K562 (cell line): ENCODE data around the gene SHFL. TPM values are rescaled to one million over a fixed set of nuclear protein-coding genes. Genes with fewer than 3 reads are reported as not detected.

ENCODE experiments used
- CCAR2 ChIP-seq: fragments of 200-400 bp; formaldehyde crosslinking; IDR thresholded peaks from 2 replicates; pipeline ENCODE4 v1.6.1; 2017; ENCODE audit warnings: mild to moderate bottlenecking, low read depth, low read length
- EWSR1 ChIP-seq: fragments of 450-650 bp; IDR thresholded peaks from 2 replicates; pipeline ENCODE4 v1.6.1; 2018; ENCODE audit warnings: borderline replicate concordance, mild to moderate bottlenecking, low read depth, moderate library complexity; ENCODE audit not compliant: partially characterized antibody
- FIP1L1 ChIP-seq: fragments of 200-400 bp; formaldehyde crosslinking; IDR thresholded peaks from 2 replicates; pipeline ENCODE4 v1.6.1; 2018; ENCODE audit warnings: mild to moderate bottlenecking, low read depth, low read length; ENCODE audit not compliant: poor library complexity, severe bottlenecking
- FOXJ3 ChIP-seq: sonication (generic); formaldehyde crosslinking; IDR thresholded peaks from 2 replicates; pipeline ENCODE4 v1.4.0; 2020; ENCODE audit warnings: mild to moderate bottlenecking, missing genetic modification reagents
- FOXM1 ChIP-seq, 2 experiments: fragments of 450-650 bp in 1 of 2; sonication (generic) in 1 of 2; formaldehyde crosslinking in 1 of 2; IDR thresholded peaks; 2 replicates each; pipeline versions ENCODE4 v1.6.1 to v1.9.0; 2017 to 2022; ENCODE audit warnings: low read depth in 2 of 2, mild to moderate bottlenecking in 2 of 2, missing genetic modification reagents in 1 of 2, moderate library complexity in 1 of 2
- MBD2 ChIP-seq: sonication (generic); IDR thresholded peaks from 2 replicates; pipeline ENCODE4 v1.6.1; 2016; ENCODE audit warnings: low read depth, borderline replicate concordance
- MYNN ChIP-seq, 2 experiments: sonication (generic); formaldehyde crosslinking in 1 of 2; IDR thresholded peaks; 2 replicates each; pipeline versions ENCODE4 v1.5.0 to v1.6.1; 2016 to 2020; ENCODE audit warnings: antibody characterized with exemption in 1 of 2, missing genetic modification reagents in 1 of 2
- NONO ChIP-seq, 2 experiments: fragments of 200-400 bp in 1 of 2; fragments of 450-650 bp in 1 of 2; formaldehyde crosslinking in 1 of 2; IDR thresholded peaks; 2 replicates each; pipeline ENCODE4 v1.6.1; 2017; ENCODE audit warnings: low read depth in 2 of 2, mild to moderate bottlenecking in 2 of 2, moderate library complexity in 2 of 2, low read length in 1 of 2
- PHB2 ChIP-seq: fragments of 450-650 bp; IDR thresholded peaks from 2 replicates; pipeline ENCODE4 v1.6.1; 2017; ENCODE audit warnings: low read depth
- POLR2A ChIP-seq: fragments of 450-650 bp; conservative IDR thresholded peaks from 2 replicates; pipeline ENCODE4 v1.6.1; 2016
- SMARCA4 ChIP-seq: fragments of 450-650 bp; IDR thresholded peaks from 2 replicates; pipeline ENCODE4 v1.6.1; 2016
- SMARCA5 ChIP-seq: fragments of 450-650 bp; IDR thresholded peaks from 2 replicates; pipeline ENCODE4 v1.6.1; 2016
- SRSF3 ChIP-seq: fragments of 200-400 bp; formaldehyde crosslinking; IDR thresholded peaks from 2 replicates; pipeline ENCODE4 v1.6.1; 2016; ENCODE audit warnings: mild to moderate bottlenecking, low read length, moderate library complexity; ENCODE audit not compliant: insufficient read depth
- SUPT5H ChIP-seq: fragments of 450-650 bp; IDR thresholded peaks from 2 replicates; pipeline ENCODE4 v1.6.1; 2016
- TCF3 ChIP-seq: sonication (generic); formaldehyde crosslinking; IDR thresholded peaks from 2 replicates; pipeline ENCODE4 v1.4.0; 2020; ENCODE audit warnings: mild to moderate bottlenecking, missing genetic modification reagents
- WHSC1 ChIP-seq: IDR thresholded peaks from one replicate; pipeline ENCODE4 v1.6.1; 2012; ENCODE audit warnings: low read length, control low read depth, inconsistent platforms
- XRCC3 ChIP-seq: fragments of 450-650 bp; IDR thresholded peaks from 2 replicates; pipeline ENCODE4 v1.6.1; 2017; ENCODE audit warnings: mild to moderate bottlenecking, moderate library complexity
- ZBTB9 ChIP-seq: fragments of 450-650 bp; formaldehyde crosslinking; IDR thresholded peaks from 2 replicates; pipeline ENCODE4 v1.4.0; 2020; ENCODE audit warnings: mild to moderate bottlenecking, moderate library complexity
- ZNF280A ChIP-seq: fragments of 450-650 bp; IDR thresholded peaks from 2 replicates; pipeline ENCODE4 v1.6.1; 2018; ENCODE audit warnings: mild to moderate bottlenecking, low read depth; ENCODE audit not compliant: partially characterized antibody
- ZNF311 ChIP-seq: fragments of 250-450 bp; sonication (Bioruptor Pico); IDR thresholded peaks from 2 replicates; pipeline ENCODE4 v1.4.0; 2020; ENCODE audit warnings: mild to moderate bottlenecking, moderate library complexity
- ZNF764 ChIP-seq: fragments of 250-450 bp; sonication (Bioruptor Pico); IDR thresholded peaks from 2 replicates; pipeline ENCODE4 v1.4.0; 2020; ENCODE audit warnings: low read depth, mild to moderate bottlenecking, moderate library complexity
- polyA plus RNA-seq, 8 experiments: library from polyadenylated mRNA; depleted of rRNA in 4 of 8; stranded (reverse) in 5 of 8; unstranded in 3 of 8; fragments of >200 nt; fragmentation: Nextera tagmentation in 2 of 8; fragmentation: Illumina TruSeq in 1 of 8; extraction: Ambion mirVana in 2 of 8; extraction: Trizol in 1 of 8; gene quantifications; 2 replicates each; pipeline versions ENCODE4 v1.2.1 to v1.2.3, GENCODE V29; 2011 to 2014; ENCODE audit warnings: inconsistent platforms in 1 of 8, missing spikeins in 1 of 8
- total RNA-seq, 7 experiments: library from RNA; depleted of rRNA in 6 of 7; stranded (reverse); fragments of >200 nt in 6 of 7; fragmentation: Illumina TruSeq in 2 of 7; extraction: Trizol in 2 of 7; gene quantifications; 2 replicates each; pipeline versions ENCODE4 v1.2.1 to v1.2.3, GENCODE V29; 2011 to 2021; ENCODE audit warnings: low replicate concordance in 1 of 7
- TF ChIP-seq, protein P1 (sequence below): sonication (generic); formaldehyde crosslinking; IDR thresholded peaks from 2 replicates; pipeline ENCODE4 v1.8.1; 2023; ENCODE audit warnings: mild to moderate bottlenecking, missing genetic modification reagents, moderate library complexity
- TF ChIP-seq, protein P2 (sequence below), 2 experiments: fragments of 450-650 bp; IDR thresholded peaks; 2 replicates each; pipeline ENCODE4 v1.6.1; 2016
- TF ChIP-seq, protein P3 (sequence below): sonication (generic); formaldehyde crosslinking; IDR thresholded peaks from 2 replicates; pipeline ENCODE4 v1.8.0; 2023; ENCODE audit warnings: mild to moderate bottlenecking, missing genetic modification reagents

The SHFL gene
- total and polyA plus RNA-seq, 9 of the 15 experiments (the other 6 are each of a cell fraction or from before 2014, with no cell fraction given): 1.5 to 25.7 (median 13.0) TPM

- TF ChIP-seq MYNN (IDR thresholded peaks at IDR 0.05) (peak; percentile 34; the same call in 1 of the 2 replicates), MYNN (CRISPR knock-in tag; IDR thresholded peaks at IDR 0.05) (no peak), EWSR1 (no peak), XRCC3 (no peak), FOXM1 (IDR thresholded peaks at IDR 0.05; ENCODE audit: low read depth) (no peak), FOXM1 (CRISPR knock-in tag; IDR thresholded peaks at IDR 0.05; ENCODE audit: low read depth) (no peak), POLR2A (peak; percentile 14; the same call in 1 of the 2 replicates), ZNF280A (no peak), SUPT5H (peak; percentile 9), PHB2 (no peak), FOXJ3 (CRISPR knock-in tag) (no peak), WHSC1 (no peak), ZNF764 (CRISPR knock-in tag) (no peak), FIP1L1 (no peak), CCAR2 (no peak), ZBTB9 (CRISPR knock-in tag) (no peak), NONO (IDR thresholded peaks at IDR 0.05; ENCODE audit: low read depth in 2 of 2, low read length in 1 of 2) (no peak), SMARCA5 (no peak), TCF3 (CRISPR knock-in tag) (no peak), ZNF311 (CRISPR knock-in tag) (no peak), SRSF3 (0 out of 2 replicates have a peak, but pooled peaks have one; percentile 39), MBD2 (0 out of 2 replicates have a peak, but pooled peaks have one; percentile 14), SMARCA4 (no peak)
- TF ChIP-seq, protein P1, sequence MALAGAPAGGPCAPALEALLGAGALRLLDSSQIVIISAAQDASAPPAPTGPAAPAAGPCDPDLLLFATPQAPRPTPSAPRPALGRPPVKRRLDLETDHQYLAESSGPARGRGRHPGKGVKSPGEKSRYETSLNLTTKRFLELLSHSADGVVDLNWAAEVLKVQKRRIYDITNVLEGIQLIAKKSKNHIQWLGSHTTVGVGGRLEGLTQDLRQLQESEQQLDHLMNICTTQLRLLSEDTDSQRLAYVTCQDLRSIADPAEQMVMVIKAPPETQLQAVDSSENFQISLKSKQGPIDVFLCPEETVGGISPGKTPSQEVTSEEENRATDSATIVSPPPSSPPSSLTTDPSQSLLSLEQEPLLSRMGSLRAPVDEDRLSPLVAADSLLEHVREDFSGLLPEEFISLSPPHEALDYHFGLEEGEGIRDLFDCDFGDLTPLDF (CRISPR knock-in tag): no peak
- TF ChIP-seq, protein P2, sequence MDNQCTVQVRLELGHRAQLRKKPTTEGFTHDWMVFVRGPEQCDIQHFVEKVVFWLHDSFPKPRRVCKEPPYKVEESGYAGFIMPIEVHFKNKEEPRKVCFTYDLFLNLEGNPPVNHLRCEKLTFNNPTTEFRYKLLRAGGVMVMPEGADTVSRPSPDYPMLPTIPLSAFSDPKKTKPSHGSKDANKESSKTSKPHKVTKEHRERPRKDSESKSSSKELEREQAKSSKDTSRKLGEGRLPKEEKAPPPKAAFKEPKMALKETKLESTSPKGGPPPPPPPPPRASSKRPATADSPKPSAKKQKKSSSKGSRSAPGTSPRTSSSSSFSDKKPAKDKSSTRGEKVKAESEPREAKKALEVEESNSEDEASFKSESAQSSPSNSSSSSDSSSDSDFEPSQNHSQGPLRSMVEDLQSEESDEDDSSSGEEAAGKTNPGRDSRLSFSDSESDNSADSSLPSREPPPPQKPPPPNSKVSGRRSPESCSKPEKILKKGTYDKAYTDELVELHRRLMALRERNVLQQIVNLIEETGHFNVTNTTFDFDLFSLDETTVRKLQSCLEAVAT (IDR thresholded peaks at IDR 0.05): no peak
- TF ChIP-seq, protein P3, sequence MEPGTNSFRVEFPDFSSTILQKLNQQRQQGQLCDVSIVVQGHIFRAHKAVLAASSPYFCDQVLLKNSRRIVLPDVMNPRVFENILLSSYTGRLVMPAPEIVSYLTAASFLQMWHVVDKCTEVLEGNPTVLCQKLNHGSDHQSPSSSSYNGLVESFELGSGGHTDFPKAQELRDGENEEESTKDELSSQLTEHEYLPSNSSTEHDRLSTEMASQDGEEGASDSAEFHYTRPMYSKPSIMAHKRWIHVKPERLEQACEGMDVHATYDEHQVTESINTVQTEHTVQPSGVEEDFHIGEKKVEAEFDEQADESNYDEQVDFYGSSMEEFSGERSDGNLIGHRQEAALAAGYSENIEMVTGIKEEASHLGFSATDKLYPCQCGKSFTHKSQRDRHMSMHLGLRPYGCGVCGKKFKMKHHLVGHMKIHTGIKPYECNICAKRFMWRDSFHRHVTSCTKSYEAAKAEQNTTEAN (CRISPR knock-in tag): no peak
Observed at GRCh38 chr19:10113592-10113963, 27.5 kb downstream of the SHFL start (continued).
